Natural killer cell (primary cell): ENCODE results near the gene NFX1. TPM values are rescaled to one million over a fixed set of nuclear protein-coding genes. Genes with fewer than 3 reads are reported as not detected.
"Not testable (repeated sequence)": the region's sequence is repeated elsewhere in the genome, so short reads cannot be mapped to it uniquely, and the experiment has no call there.

Experiments
- ATAC-seq, 3 donors: fragments of 150-1000 bp in 2 of 3; fragments of 200-7000 bp in 1 of 3; cut with Tn5 transposase; 1 replicate in 1 of 3; 2 replicates in 2 of 3; pipeline ENCODE4 v1.10.0; 2021; ENCODE audit warnings: mild to moderate bottlenecking in 2 of 3, moderate library complexity in 2 of 3
- DNase-seq, 2 donors: peaks; one replicate each; pipeline versions ENCODE4 v3.0.0 to v3.0.0-alpha.2; 2013 to 2021; ENCODE audit warnings: mixed read lengths in 1 of 2
- H3K27ac ChIP-seq: one replicate; pipeline ENCODE4 v1.5.1; 2013; ENCODE audit warnings: mild to moderate bottlenecking, low read length
- H3K27me3 ChIP-seq: one replicate; pipeline ENCODE4 v1.6.1; 2013; ENCODE audit warnings: low read length; ENCODE audit not compliant: control insufficient read depth, insufficient read depth
- H3K36me3 ChIP-seq: one replicate; pipeline ENCODE4 v1.6.1; 2013; ENCODE audit warnings: low read length; ENCODE audit not compliant: control insufficient read depth, insufficient read depth
- H3K4me1 ChIP-seq: one replicate; pipeline ENCODE4 v1.6.1; 2013; ENCODE audit warnings: low read length; ENCODE audit not compliant: control insufficient read depth, insufficient read depth
- H3K4me3 ChIP-seq: one replicate; pipeline ENCODE4 v1.5.1; 2013; ENCODE audit warnings: low read length
- H3K9me3 ChIP-seq: one replicate; pipeline ENCODE4 v1.6.1; 2013; ENCODE audit warnings: low read length; ENCODE audit not compliant: control insufficient read depth, insufficient read depth
- H3K27ac Mint-ChIP-seq, 2 donors: one replicate each; pipeline ENCODE4 v1.8.0; 2022; ENCODE audit warnings: mild to moderate bottlenecking in 2 of 2, mixed read lengths in 2 of 2, moderate library complexity in 1 of 2
- H3K27me3 Mint-ChIP-seq, 2 donors: one replicate each; pipeline ENCODE4 v1.8.0; 2022; ENCODE audit warnings: low read depth in 2 of 2, mixed read lengths in 2 of 2
- H3K36me3 Mint-ChIP-seq: one replicate; pipeline ENCODE4 v1.8.0; 2022; ENCODE audit warnings: mixed read lengths
- H3K4me1 Mint-ChIP-seq, 2 donors: one replicate each; pipeline ENCODE4 v1.8.0; 2022; ENCODE audit warnings: mixed read lengths in 2 of 2
- H3K4me3 Mint-ChIP-seq: one replicate; pipeline ENCODE4 v1.8.0; 2022; ENCODE audit warnings: mild to moderate bottlenecking, moderate library complexity, mixed read lengths
- H3K9me3 Mint-ChIP-seq, 2 donors: one replicate each; pipeline ENCODE4 v1.8.0; 2022; ENCODE audit warnings: mixed read lengths in 2 of 2
- CTCF ChIP-seq: fragments of 200-600 bp; IDR thresholded peaks from one replicate; pipeline ENCODE4 v1.8.0; 2022; ENCODE audit warnings: antibody characterized with exemption
- WGBS: methylation state at CpG from one replicate; pipeline ENCODE4 v1.1.7; 2013; ENCODE audit warnings: missing lambda C conversion rate; ENCODE audit not compliant: insufficient coverage; 5-methylcytosine and 5-hydroxymethylcytosine counted together
- intact Hi-C: fragments of 100-400 bp; cut with micrococcal nuclease; formaldehyde crosslinking; loops from one replicate; pipeline ENCODE4 v1.14.2; 2022
- total RNA-seq, 4 donors: library from RNA; stranded (reverse); fragments of 120-200 nt in 1 of 4; gene quantifications; one replicate each; pipeline versions ENCODE4 v1.2.3 to v1.2.4, GENCODE V29; 2013 to 2022

Gene NFX1
- total RNA-seq, 3 donors from 2014 or later (not counting 1 experiment from before 2014, with no cell fraction given), result 33.0 to 38.8 (median 38.5) TPM

- H3K27me3 ChIP-seq, H3K36me3 ChIP-seq, H3K9me3 ChIP-seq, H3K4me1 Mint-ChIP-seq, ATAC-seq, H3K27ac Mint-ChIP-seq, intact Hi-C loops, H3K27ac ChIP-seq, DNase-seq, H3K4me3 ChIP-seq, H3K9me3 Mint-ChIP-seq, H3K27me3 Mint-ChIP-seq, H3K4me1 ChIP-seq, H3K4me3 Mint-ChIP-seq, H3K36me3 Mint-ChIP-seq: not testable (repeated sequence)
- 83% methylated on average over 12 of the region's 14 CpGs for WGBS
Observed at GRCh38 chr9:33386641-33386996, 96.3 kb downstream of the NFX1 start.

- H3K4me3 ChIP-seq, H3K27ac Mint-ChIP-seq, DNase-seq, H3K27me3 Mint-ChIP-seq, H3K9me3 Mint-ChIP-seq, H3K4me1 Mint-ChIP-seq, H3K36me3 Mint-ChIP-seq, H3K9me3 ChIP-seq, H3K36me3 ChIP-seq, H3K4me1 ChIP-seq, H3K27ac ChIP-seq, intact Hi-C loops, H3K4me3 Mint-ChIP-seq, H3K27me3 ChIP-seq, ATAC-seq: not testable (repeated sequence)
- 80% methylated on average over 9 of the region's 9 CpGs for WGBS
Observed at GRCh38 chr9:33386998-33387397, 96.7 kb downstream of the NFX1 start.

GRCh38 chr9:33388110-33388994, 98.0 kb downstream of the NFX1 start:
- no peaks in the 10 kb centered on the region for H3K27me3 Mint-ChIP-seq
- no peak overlapping the region for H3K27ac Mint-ChIP-seq
- Histone ChIP-seq H3K4me3 (no peak overlapping the region), H3K36me3 (no peaks in the 10 kb centered on the region), H3K4me1 (no peaks in the 10 kb centered on the region), H3K27ac (no peak overlapping the region), H3K27me3 (no peaks in the 10 kb centered on the region), H3K9me3 (no peaks in the 10 kb centered on the region)
- H3K36me3 Mint-ChIP-seq, result no peaks in the 10 kb centered on the region
- intact Hi-C loops, result no loop called here
- DNase-seq (no peak), ATAC-seq (no peak)
- H3K9me3 Mint-ChIP-seq, result no peaks in the 10 kb centered on the region
- no peak for TF ChIP-seq CTCF
- 86% methylated on average over 15 of the region's 15 CpGs for WGBS
- H3K4me3 Mint-ChIP-seq, result no peak overlapping the region
- no peaks in the 10 kb centered on the region for H3K4me1 Mint-ChIP-seq

- H3K27ac ChIP-seq, H3K27me3 Mint-ChIP-seq, DNase-seq, H3K36me3 Mint-ChIP-seq, H3K9me3 ChIP-seq, H3K4me3 ChIP-seq, H3K4me1 Mint-ChIP-seq, H3K4me3 Mint-ChIP-seq, H3K36me3 ChIP-seq, H3K27me3 ChIP-seq, H3K9me3 Mint-ChIP-seq, H3K27ac Mint-ChIP-seq, ATAC-seq, intact Hi-C loops, H3K4me1 ChIP-seq: not testable (repeated sequence)
- 95% methylated on average over 2 of the region's 9 CpGs for WGBS
Observed at GRCh38 chr9:33391111-33391771, 100.9 kb downstream of the NFX1 start.

- ATAC-seq, H3K4me1 Mint-ChIP-seq, H3K27ac Mint-ChIP-seq, H3K36me3 ChIP-seq, H3K9me3 Mint-ChIP-seq, intact Hi-C loops, H3K4me3 ChIP-seq, H3K4me1 ChIP-seq, H3K27me3 ChIP-seq, H3K27me3 Mint-ChIP-seq, DNase-seq, H3K4me3 Mint-ChIP-seq, H3K9me3 ChIP-seq, H3K36me3 Mint-ChIP-seq, H3K27ac ChIP-seq: not testable (repeated sequence)
- 90% methylated on average over 7 of the region's 7 CpGs for WGBS
Observed at GRCh38 chr9:33392591-33393021, 102.3 kb downstream of the NFX1 start.
